ENCODE measurements around the gene C15orf40. TPM values are rescaled to one million over a fixed set of nuclear protein-coding genes. Genes with fewer than 3 reads are reported as not detected.

Gene C15orf40
- total and polyA plus RNA-seq, 8 donors: 2.3 to 40.9 (median 15.2) TPM

DNA sequence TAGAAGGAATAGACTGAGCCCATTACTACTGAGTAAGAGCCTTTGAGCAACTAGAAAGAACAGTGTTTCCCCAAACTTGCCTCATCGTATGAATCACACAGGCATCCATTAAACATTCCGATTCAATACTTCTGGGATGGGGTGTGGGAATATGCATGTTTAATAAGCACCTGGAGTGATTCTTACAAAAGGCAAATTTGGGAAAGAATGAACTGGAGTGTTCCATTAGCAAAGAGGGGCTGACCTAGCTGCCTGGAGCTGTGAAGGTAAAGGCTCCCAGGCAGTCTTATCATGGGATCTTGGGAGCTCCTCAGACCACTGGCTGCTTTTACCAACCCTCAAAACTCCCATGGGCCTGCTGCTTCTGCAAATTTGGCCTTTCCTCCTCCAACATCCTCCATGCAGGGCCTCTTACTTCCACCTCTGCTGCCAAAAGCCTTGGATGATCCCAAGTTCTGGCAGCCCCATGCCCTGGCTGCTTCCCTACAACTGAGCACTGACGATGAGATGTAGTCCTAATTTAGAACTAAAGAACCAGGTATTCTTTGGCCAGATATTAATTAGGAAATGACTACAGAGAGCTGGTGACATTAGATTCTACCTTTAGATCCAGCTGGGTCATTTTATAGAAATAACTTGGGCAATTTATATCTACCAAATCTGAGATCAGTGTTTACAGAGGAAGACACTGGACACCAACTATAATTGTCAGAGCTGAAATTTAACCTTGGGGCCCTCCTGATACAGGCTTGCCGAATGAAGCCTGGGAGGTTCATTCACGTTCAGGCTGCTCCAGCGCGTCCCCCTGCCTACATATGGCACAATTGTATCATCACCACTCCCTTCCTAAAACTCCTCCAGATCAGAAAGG is 47.7 kb downstream of the C15orf40 start:
- TF ChIP-seq POLR2A (IDR thresholded peaks at IDR 0.05) (no peak), EP300 (IDR thresholded peaks at IDR 0.05) (no peak), POLR2AphosphoS5 (IDR thresholded peaks at IDR 0.05) (no peak)
- TF ChIP-seq, protein P1, sequence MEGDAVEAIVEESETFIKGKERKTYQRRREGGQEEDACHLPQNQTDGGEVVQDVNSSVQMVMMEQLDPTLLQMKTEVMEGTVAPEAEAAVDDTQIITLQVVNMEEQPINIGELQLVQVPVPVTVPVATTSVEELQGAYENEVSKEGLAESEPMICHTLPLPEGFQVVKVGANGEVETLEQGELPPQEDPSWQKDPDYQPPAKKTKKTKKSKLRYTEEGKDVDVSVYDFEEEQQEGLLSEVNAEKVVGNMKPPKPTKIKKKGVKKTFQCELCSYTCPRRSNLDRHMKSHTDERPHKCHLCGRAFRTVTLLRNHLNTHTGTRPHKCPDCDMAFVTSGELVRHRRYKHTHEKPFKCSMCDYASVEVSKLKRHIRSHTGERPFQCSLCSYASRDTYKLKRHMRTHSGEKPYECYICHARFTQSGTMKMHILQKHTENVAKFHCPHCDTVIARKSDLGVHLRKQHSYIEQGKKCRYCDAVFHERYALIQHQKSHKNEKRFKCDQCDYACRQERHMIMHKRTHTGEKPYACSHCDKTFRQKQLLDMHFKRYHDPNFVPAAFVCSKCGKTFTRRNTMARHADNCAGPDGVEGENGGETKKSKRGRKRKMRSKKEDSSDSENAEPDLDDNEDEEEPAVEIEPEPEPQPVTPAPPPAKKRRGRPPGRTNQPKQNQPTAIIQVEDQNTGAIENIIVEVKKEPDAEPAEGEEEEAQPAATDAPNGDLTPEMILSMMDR (IDR thresholded peaks at IDR 0.05): no peak
- intact Hi-C loops (cut with DNase I; ENCODE audit: low total_unique reads): no loop called here
- peaks cover 4 to 9% (median 5%) of the 10 kb centered on the region in 4 donors for H3K4me1 ChIP-seq
- H3K9me3 ChIP-seq: no peaks in the 10 kb centered on the region
- no peak overlapping the region for H3K4me3 ChIP-seq
- no peaks in the 10 kb centered on the region for H3K27me3 ChIP-seq
- WGBS, 5 donors: 87 to 96% (median 94%) methylated on average over 7 of the region's 7 CpGs
- H3K27ac ChIP-seq: no peak overlapping the region
- DNase-seq: no peak
- H3K36me3 ChIP-seq: no peaks in the 10 kb centered on the region

DNA sequence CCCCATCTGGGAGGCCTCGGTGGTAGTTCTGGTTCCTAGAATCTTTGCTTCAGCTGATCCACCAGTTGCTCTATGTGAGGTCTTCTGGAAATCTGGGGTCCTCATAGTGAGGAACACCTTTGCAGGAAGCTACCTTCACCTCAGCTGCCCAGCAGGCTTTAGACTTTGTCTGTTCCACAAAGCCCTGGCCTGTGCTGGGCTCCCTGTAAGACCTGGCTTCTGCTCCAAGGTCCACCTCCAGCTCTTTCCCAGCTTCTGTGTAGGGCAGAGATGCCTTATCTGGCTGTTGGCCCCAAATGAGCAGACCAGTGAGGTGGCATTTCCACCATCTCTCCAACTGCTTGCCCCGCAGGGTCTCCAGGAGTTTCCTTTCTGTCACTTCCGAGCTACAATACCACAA is 50.7 kb downstream of the C15orf40 start:
- WGBS, 5 donors: 80 to 95% (median 91%) methylated on average over 3 of the region's 3 CpGs

DNA sequence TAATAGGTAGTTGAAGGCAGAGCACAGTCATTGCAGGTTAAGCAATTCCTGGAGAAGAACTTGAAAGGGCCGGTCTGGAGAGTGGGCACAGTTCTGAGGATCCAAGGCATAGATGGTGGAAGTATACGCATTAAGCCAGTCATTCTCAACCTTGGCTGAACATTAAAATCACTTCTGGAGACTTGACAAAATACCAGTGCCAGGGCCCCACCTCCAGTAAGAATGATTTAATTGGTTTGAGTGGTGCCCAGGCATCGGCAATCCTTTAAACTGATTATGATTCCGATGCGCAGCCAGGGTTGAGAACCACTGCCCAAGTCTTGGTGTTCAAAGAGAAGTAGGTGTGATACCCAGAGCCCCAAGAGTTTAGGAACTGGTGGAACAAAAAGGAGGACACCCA is 52.0 kb downstream of the C15orf40 start:
- H3K27me3 ChIP-seq: no peaks in the 10 kb centered on the region
- intact Hi-C loops (cut with DNase I; ENCODE audit: low total_unique reads): no loop called here
- H3K9me3 ChIP-seq: no peaks in the 10 kb centered on the region
- no peak overlapping the region for H3K4me3 ChIP-seq
- no peak for DNase-seq
- H3K4me1 ChIP-seq: peaks cover 4 to 10% (median 7%) of the 10 kb centered on the region in 4 donors
- H3K36me3 ChIP-seq: no peaks in the 10 kb centered on the region
- TF ChIP-seq POLR2AphosphoS5 (IDR thresholded peaks at IDR 0.05): no peak
- peak overlapping the region in 1 of 5 donors; percentile 27 for H3K27ac ChIP-seq
- 71 to 89% (median 73%) methylated on average over 5 of the region's 5 CpGs for WGBS, 5 donors

More for the DNA sequence above, 50.7 kb downstream of the C15orf40 start:
- Histone ChIP-seq H3K36me3 (no peaks in the 10 kb centered on the region), H3K9me3 (no peaks in the 10 kb centered on the region), H3K4me1 (peaks cover 4 to 10% (median 7%) of the 10 kb centered on the region in 4 donors), H3K27me3 (no peaks in the 10 kb centered on the region), H3K27ac (no peak overlapping the region), H3K4me3 (no peak overlapping the region)
- intact Hi-C loops (cut with DNase I; ENCODE audit: low total_unique reads): no loop called here
- DNase-seq: no peak
- TF ChIP-seq, protein P1 (IDR thresholded peaks at IDR 0.05): no peak
- no peak for TF ChIP-seq POLR2AphosphoS5 (IDR thresholded peaks at IDR 0.05)
- TF ChIP-seq POLR2A (IDR thresholded peaks at IDR 0.05): no peak
- TF ChIP-seq EP300 (IDR thresholded peaks at IDR 0.05): no peak

DNA sequence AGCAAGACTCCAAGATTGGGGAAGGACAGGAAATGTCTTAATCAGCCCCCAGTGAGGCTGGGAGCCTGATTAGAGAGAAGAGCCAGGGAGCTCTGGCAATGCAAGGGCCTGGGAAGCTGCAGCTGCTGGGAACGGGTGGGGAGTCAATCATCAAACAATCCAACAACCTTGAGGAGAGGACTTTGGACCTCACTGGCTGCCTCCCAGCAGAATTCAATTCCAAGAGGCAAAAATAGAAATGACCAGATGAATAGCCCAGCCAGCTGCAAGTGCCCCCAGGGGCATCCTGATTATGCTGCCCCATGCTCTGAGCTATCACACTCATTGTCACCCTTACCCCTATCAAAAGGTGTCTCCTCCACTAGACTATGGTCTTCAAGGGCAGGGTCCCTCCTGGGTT is 52.8 kb downstream of the C15orf40 start:
- intact Hi-C loops (cut with DNase I; ENCODE audit: low total_unique reads): no loop called here
- peak; percentile 28 to 66 for DNase-seq
- H3K27me3 ChIP-seq: no peaks in the 10 kb centered on the region
- peaks cover 5 to 10% (median 7%) of the 10 kb centered on the region in 4 donors for H3K4me1 ChIP-seq
- 24 to 55% (median 43%) methylated on average over 1 of the region's 1 CpG for WGBS, 5 donors
- no peak overlapping the region for H3K4me3 ChIP-seq
- no peak for TF ChIP-seq EP300 (IDR thresholded peaks at IDR 0.05)
- TF ChIP-seq, protein P1 (IDR thresholded peaks at IDR 0.05): no peak
- TF ChIP-seq POLR2AphosphoS5 (IDR thresholded peaks at IDR 0.05): no peak
- no peak for TF ChIP-seq POLR2A (IDR thresholded peaks at IDR 0.05)
- peak overlapping the region in 1 of 5 donors; percentile 4 for H3K27ac ChIP-seq
- no peaks in the 10 kb centered on the region for H3K36me3 ChIP-seq
- H3K9me3 ChIP-seq: no peaks in the 10 kb centered on the region
